DMS53 (cell line): ENCODE results near the gene THBS2.
A peak's percentile ranks its signal among the peaks of the same experiment; 100 is the strongest.
"Not testable (repeated sequence)": the region's sequence is repeated elsewhere in the genome, so short reads cannot be mapped to it uniquely, and the experiment has no call there.

ENCODE experiments used
- DNase-seq: peaks from one replicate; lab custom pipeline; 2025; lab: John Stamatoyannopoulos, UW

Gene THBS2

GRCh38 chr6:169253337-169254238 lies at the start of gene THBS2:
THBS2 (minus strand) TSS chr6:169253846; CDS start chr6:169250784, 3,062 bp downstream.
- DNase-seq = peak; percentile 63

DNA sequence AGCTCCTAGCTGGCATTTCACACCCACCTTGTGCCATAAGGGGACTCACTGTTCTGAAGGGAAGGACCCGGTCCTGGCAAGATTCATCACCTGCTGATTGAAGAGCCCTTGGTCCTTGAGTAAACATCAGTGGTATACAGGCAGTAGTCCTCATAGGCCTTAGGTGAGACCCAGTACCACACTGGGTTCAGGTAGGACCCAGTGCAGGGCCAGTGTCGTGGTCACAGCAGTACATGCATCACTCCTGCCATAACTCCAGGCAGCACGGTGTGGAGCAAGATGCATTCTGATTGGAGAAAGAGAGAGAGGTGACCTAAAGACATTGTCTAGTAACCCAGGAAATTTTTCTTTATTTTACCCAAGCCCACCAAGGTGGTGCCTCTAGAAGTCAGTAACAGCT lies 49.1 kb upstream of the THBS2 start:
- DNase-seq = no peak

GRCh38 chr6:169302255-169302654 lies 48.6 kb upstream of the THBS2 start:
- DNase-seq = no peak

- DNase-seq = no peak
These were observed 47.3 kb upstream of the THBS2 start for GRCh38 chr6:169300916-169301315.

- DNase-seq = not testable (repeated sequence)
These were observed 45.0 kb upstream of the THBS2 start for GRCh38 chr6:169298626-169299025.

DNA sequence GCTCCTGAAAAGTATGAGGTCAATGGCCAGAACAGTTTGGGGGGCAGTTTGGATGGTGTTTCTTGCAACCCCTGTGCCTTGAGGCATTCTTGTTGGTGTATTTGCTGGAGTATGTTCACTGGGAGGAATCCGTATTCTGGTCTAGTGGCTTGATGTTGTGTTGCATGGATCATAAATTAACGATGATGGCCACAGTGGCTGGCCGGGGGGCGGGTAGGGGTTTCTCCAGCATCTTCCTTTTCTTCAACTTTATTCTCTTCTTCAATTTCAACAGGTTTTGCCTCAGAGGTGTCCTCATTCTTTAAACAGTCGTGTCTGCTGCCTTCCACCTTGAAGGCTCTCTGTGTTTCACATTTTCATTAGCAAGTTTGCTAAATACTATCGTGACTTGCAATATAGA lies 43.0 kb upstream of the THBS2 start:
- no peak for DNase-seq

DNA sequence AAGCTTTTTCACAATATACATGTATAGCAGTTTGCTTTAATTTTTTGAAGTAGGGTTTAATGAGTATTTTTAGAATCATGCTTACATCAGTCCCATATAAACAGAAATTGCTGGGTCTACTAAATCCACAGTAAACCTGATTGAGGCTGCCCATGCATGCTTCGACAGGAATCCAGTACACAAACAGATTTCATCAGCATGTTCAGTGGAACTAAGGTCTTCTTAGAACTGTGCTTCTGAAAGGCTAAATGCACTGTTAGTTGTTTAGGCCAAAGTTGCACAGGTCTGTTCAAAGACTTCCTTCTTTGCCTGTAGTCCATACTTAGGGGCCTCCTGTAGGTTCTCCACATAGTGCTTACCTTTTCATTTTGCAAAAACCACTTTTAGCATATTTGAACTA lies 42.5 kb upstream of the THBS2 start:
- no peak for DNase-seq

- no peak for DNase-seq
These were observed 39.5 kb upstream of the THBS2 start for GRCh38 chr6:169293196-169293595.

- peak; percentile 81 for DNase-seq
These were observed 38.9 kb upstream of the THBS2 start for GRCh38 chr6:169292338-169293124.

DNA sequence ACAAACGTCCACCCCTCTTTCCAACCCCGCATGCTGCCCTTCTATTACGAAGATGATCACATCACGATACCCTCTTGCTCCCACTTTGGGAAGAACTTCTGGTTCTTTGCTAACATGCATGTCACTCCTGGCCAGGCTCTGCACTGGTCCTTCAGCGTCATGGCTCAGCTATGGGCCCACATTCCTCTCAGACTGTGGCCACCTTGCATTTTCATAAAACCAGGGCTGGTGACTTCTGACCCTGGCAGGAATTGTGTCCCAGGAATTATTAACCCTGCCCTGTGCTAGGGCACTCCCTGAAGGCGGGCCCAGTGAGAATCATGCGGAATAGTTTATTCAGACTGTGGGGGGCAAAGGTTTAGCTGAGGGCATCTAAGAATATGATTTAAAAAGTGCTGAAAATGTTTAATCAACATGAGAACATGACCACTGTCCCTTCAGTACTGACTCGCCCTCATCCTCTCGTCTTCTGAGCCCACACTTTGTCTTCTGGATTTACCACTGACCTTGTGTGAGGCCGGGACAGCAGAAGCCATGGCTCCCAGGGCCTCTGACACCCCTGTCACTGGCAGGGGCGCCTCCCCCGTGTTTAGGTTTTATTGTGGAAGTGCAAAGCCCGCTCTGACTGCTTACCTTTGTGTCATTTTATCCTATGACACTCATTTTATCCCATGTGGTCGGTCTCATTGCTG lies 38.1 kb upstream of the THBS2 start:
- DNase-seq = no peak

DNA sequence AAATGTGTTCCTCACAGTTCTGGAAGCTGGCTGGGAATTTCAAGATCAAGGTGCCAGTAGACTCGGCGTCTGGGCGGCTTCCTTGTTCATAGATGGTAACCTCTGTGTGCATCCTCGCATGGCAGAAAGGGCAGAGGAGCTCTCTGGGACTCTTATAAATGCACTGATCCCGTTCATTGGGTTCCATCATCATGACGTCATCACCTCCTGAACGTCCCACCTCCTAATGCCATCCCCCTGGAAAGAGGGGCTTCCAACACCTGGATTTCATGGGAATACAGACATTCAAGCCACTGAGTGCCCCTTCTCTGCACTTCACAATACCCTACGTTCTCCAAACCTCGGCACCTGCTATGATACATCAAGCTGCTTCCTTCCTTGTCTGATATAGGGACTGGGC lies 37.5 kb upstream of the THBS2 start:
- no peak for DNase-seq

DNA sequence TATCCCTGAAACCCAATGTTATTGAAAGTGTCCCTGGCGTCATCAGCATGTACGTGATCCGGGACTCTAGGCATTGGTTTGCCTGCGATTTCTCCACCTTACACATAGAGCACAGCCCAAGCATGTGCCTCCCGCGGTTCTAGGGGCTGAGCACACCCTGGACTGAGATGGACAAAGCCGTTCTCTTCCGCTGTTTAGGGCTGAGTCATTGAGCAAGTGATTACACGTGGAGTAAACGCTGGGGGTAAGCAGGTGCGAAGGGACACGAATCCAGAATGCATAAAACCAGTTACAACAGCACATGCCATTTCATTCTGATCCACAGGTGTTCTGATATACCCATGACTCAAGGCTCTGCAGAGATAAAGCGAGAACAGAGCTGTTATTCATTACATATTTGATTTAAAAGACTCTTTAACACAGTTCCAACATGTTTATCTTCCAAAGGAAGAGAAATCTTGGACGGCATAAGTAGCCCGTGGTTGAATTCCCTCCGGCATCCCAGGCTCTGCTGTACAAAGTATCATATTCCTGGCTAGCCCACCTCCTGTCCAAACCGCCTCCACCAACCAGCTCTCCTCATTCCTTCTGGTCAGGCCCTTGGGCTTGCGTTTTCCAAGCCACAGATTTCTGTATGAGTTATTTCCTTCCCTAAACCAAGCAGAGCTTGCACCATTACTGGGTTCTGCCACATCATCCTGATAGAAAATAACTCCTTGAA lies 36.1 kb upstream of the THBS2 start:
- peak; percentile 14 for DNase-seq

DNA sequence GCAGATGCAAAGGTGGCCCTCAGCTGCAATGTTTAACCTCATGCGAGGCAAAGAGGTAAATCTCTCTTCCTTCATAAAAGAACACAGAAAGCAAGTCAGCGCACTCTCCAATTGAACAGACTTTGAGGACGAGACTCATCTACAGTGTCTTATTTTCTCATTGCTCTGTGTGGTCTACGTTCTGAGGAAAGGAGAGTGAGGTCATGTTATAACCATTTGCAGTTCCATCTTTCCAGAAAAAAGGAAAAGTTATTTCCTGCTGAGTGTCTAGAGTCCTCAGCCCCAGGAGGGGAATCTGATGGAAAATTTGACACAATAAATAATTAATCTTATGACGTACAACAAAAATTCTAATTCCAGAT lies 35.6 kb upstream of the THBS2 start:
- no peak for DNase-seq

- no peak for DNase-seq
These were observed 34.9 kb upstream of the THBS2 start for GRCh38 chr6:169288591-169288990.

DNA sequence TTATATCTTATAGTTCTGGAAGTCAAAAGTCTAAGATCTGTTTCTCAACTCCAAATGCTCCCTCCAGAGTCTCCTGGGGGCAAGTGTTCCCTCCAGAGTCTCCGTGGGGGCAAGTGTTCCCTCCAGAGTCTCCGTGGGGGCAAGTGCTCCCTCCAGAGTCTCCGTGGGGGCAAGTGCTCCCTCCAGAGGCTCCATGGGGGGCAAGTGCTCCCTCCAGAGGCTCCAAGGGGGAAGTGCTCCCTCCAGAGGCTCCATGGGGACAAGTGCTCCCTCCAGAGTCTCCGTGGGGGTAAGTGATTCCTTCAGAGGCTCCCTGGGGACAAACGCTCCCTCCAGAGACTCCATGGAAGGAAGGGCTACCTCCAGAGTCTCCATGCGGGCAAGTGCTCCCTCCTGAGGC lies 34.0 kb upstream of the THBS2 start:
- DNase-seq = no peak

DNA sequence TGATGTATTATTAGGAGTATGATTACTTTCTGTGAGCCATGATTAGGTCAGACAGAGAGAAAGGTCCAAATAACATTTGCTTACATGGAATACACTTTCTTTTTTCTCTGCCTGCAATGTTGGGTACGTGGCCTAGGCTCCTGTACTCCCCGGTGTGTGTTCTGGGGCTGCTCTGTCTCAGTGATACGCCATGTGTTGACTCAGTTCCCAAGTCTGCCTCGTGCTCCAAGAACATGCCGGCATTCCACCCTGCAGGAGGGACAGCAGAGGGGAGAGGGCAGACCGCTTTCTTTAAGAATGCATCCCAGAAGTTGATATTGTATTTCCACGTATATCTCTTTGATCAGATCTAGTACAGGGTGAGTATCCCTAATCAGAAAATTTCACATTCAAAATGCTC lies 33.3 kb upstream of the THBS2 start:
- no peak for DNase-seq

GRCh38 chr6:169285165-169285564 lies 31.5 kb upstream of the THBS2 start:
- DNase-seq = no peak

DNA sequence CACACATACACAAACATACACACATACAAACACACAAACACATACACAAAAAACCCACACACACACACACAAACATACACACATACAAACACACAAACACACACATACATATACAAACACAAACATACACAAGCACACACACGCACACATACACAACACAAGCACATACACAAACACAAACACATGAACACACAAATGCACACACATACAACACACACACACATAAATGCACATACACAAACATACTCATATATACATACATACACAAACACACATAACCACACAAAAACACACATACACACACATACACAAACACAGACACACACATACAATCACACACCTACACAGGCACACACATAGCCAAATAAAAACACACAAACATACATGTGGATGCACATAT lies 30.3 kb upstream of the THBS2 start:
- DNase-seq = no peak

GRCh38 chr6:169282043-169282442 lies 28.4 kb upstream of the THBS2 start:
- DNase-seq = no peak

DNA sequence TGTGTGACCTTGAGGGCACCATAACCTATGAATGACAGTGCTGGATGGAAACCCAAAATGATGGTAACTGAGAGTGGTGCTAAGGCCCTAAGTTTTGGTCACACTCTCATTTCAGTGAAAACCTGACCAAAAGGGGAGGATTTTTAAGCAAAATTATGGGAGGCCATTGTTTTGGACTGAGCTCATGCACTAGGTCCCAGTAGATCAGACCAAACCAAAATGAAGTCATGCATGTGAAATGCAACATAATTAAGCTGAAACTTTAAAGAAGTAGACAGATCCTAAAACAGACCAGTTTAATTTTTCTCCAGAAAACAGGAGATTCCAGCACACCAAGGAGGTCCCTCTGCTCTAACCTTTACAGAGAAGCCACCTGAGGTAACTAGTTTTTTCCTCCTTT lies 24.0 kb upstream of the THBS2 start:
- no peak for DNase-seq

- DNase-seq = no peak
These were observed 21.1 kb upstream of the THBS2 start for GRCh38 chr6:169274781-169275180.

DNA sequence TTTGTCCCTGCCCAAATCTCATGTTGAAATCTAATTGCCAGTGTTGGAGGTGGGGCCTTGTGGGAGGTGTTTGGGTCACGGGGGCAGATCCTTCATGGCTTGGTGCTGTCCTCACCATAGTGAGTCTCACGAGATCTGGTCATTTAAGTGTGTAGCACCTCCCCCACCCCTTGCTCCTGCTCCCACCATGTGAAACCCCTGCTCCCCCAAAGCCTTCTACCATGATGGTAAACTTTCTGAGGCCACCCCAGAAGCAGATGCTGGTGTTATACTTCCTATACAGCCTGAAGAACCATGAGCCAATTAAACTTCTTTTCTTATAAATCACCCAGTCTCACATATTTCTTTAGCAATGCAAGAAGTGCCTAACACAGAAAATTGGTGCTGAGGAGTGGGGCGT lies 19.9 kb upstream of the THBS2 start:
- no peak for DNase-seq
